AG09309 (cell line): ENCODE results near the gene GJA10.

Experiments
- DNase-seq: peaks from one replicate; pipeline ENCODE4 v3.0.0-alpha.2; 2010; ENCODE audit warnings: low read depth
- H3K4me3 ChIP-seq: 2 replicates; pipeline ENCODE4 v1.5.1; 2011; ENCODE audit warnings: mild to moderate bottlenecking, low read depth, low read length, moderate library complexity; ENCODE audit not compliant: control insufficient read depth
- TF ChIP-seq, protein P1 (sequence below): IDR thresholded peaks from 2 replicates; pipeline ENCODE4 v1.5.1; 2011; ENCODE audit warnings: mild to moderate bottlenecking, low read depth, low read length, inconsistent platforms; ENCODE audit not compliant: insufficient read depth, control insufficient read depth; ENCODE audit errors: missing control alignments

Gene GJA10

DNA sequence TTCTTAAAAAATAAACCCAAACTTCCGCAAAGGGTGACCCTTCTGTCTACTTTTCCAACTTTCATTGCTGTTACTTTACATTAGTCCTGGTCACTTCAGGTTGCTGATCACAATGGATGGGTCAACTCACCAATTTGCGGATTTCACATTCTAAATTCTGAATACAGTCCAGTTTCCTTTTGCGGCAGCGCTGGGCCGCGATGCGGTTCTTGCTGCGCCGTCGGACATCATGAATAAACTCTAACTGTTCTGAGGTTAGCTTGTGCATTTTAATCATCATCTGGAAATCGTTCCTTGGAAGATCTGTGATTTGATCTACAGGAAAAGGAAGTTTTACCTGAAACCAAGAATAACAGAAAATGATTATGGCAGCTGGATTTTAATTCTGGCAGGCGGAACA lies 43.7 kb downstream of the GJA10 start:
- TF ChIP-seq, protein P1, sequence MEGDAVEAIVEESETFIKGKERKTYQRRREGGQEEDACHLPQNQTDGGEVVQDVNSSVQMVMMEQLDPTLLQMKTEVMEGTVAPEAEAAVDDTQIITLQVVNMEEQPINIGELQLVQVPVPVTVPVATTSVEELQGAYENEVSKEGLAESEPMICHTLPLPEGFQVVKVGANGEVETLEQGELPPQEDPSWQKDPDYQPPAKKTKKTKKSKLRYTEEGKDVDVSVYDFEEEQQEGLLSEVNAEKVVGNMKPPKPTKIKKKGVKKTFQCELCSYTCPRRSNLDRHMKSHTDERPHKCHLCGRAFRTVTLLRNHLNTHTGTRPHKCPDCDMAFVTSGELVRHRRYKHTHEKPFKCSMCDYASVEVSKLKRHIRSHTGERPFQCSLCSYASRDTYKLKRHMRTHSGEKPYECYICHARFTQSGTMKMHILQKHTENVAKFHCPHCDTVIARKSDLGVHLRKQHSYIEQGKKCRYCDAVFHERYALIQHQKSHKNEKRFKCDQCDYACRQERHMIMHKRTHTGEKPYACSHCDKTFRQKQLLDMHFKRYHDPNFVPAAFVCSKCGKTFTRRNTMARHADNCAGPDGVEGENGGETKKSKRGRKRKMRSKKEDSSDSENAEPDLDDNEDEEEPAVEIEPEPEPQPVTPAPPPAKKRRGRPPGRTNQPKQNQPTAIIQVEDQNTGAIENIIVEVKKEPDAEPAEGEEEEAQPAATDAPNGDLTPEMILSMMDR = no peak
- no peak overlapping the region for H3K4me3 ChIP-seq
- no peak for DNase-seq

DNA sequence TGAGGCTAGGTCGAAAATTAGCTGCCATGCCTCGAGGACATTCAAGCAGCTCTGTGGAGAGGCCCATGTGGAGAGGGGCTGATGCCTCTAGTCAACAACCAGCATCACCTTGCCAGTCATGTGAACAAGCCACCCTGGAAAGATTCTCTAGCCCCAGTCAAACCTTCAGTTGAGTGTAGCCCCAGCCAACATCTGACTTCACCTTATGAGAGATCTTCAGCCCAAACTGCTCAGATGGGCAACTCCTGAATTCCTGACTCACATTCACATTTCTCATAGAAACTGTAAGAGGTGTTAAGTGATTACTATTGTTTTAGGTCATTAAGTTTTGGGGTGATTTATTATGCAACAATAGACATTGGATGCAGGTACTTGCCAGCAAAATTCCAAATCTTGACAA lies 44.9 kb downstream of the GJA10 start:
- DNase-seq = no peak
- TF ChIP-seq, protein P1 = no peak
- H3K4me3 ChIP-seq = no peak overlapping the region

DNA sequence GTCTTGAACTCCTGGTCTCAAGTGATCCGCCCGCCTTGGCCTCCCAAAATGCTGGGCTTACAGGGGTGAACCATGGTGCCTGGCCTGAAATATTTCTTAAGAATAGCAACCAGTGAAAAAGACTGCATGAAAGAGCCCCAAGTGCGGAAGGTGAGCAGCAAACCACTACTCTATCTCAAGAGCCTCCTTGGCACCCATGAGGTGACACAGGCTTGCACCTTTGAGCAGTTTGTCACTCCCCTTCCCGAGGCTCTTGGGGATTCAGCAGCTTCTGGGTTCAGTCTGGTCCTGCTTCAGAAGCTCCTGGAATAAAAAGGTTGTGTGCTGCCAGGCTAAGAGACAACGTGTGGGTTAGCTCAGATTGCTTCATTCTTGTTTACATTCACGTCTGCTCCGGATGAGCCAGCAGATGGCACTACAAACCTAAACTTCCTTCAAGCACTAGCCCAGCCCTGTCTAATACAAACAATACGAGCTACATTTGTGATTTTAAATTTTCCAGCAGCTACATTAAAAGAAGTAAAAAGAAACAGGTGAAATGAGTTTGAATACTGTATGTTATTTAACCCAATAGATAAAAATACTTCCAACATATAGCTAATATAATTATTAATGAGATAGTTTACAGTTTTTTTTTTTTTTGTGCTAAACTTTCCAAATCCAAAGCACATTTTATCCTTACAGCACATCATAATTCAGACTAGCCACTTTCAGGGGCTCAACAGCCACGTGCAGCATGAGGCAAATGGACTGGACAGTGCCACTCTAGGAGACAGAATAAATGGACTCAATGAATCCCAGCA lies 46.2 kb downstream of the GJA10 start:
- DNase-seq = peak; percentile 61
- TF ChIP-seq, protein P1 = peak; percentile 78
- no peak overlapping the region for H3K4me3 ChIP-seq

DNA sequence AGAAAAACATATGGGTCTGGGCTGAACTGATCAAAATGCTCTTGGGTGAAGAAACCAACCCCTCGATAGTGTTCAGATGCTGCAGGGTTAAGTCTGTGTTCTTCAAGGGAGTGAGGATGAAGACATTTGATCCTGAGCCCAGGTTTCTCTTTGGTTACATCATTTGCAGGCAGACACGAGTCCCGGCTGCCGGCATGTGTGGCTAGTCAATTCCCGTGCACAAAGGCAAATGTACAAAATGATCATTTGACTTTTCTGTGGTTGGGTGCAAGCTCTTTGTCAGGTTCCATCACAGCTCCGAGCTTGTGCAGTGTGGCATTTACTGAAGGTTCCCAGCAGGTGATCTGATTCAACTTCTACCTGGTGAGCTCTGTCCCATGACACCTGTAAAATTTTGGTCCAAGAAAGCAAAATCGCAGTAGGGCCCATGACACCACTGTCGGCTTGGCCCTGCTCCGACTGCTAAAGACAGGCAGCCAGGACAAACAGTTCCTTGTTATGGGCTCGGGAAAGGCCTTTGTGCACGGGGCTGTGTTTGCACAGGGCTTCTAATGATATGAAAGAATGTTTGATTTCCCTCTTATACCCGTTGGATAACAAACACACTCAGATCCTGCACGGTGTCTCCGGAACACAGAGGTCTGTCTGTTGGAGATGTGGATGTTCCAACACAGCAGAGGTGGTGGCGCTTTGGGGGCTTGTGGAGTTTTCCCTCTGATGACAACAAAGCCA lies 46.9 kb downstream of the GJA10 start:
- TF ChIP-seq, protein P1 = no peak
- H3K4me3 ChIP-seq = no peak overlapping the region
- no peak for DNase-seq

DNA sequence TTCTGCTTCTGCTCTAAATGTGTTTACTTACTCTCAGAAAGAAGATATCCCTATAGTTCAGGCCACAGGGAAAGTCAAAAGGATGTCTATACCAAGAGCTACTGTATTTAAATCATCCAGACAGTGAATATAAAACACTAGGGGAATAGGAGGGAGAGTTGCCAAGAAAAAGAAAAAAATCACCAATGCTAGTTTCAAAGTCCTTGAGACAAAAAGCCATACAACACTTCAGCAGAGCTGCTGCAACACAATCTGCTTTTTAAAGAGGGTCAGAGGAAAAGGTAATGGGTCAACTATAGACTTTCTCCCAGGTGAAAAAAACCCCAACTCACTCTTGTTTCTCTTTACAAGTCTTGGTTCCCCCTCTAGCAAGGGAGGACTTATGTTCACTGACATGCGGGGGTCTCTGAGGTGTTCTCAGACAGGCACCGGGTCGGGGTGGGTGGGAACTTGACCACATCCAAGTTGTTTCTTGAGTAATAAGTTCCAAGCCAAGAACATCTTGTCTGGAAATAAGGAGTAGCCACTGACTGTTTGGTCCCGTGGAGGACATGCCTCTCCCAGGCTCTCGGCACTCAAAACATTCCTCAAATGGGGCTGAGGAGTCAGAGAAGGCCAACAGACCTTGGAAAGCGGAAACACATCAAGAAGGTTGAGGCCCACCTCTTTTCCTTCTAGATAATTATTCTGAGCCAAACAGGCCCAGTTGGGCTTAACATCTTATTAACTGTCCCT lies 47.7 kb downstream of the GJA10 start:
- TF ChIP-seq, protein P1 = no peak
- DNase-seq = no peak
- no peak overlapping the region for H3K4me3 ChIP-seq

DNA sequence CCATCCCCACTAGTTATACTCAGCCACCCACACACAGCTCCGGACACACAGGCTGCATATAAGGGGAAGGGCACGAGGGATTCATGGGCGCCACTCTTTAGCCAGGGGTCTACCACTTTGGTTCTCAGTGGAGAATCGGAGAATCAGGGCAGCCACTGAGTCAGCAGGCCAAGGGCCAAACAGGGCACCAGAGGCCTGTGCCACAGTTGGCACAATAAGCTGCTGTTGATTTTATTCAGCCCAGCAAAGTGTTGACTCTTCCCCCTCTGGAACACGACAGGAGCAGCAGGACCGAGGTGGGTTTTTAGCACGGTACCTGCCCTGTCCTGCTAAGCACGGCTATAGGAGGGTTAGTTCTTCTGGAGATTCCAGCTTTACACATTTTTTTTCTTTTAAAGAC lies 48.3 kb downstream of the GJA10 start:
- no peak for DNase-seq
- H3K4me3 ChIP-seq = no peak overlapping the region
- TF ChIP-seq, protein P1 = no peak
